NCI-H2029 (cell line): ENCODE results near the gene GATA3.

Experiments used
- DNase-seq: peaks from one replicate; lab custom pipeline; 2025; lab: John Stamatoyannopoulos, UW

The GATA3 gene

GRCh38 chr10:8037941-8038894 is 16.3 kb upstream of the GATA3 start:
- DNase-seq = no peak

DNA sequence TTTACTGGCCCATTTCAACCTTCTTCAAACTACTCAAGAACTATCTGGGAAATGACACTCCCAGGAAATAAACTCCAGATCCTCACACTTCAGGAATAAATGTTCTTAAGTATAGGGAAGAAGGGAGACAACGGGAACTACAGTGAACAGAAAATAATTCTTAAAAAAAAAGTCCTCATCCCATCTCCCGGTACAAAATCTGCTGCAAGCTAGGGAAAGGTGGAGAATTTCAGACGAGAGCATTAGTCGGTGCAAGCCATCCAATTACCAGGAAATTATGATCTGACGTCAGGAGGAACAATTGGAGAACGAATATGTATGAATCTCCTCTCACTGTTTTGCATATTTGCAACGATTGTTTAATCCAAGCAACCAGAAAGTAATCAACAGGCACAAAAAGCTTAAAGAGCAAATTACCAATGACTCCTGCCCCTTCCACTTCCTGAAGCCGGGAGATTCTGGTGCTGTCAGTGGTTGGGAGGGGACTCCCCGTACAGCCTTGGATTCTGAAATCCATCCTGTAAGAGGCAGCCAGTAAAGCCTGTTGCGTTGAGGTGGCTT is 15.1 kb upstream of the GATA3 start:
- no peak for DNase-seq

DNA sequence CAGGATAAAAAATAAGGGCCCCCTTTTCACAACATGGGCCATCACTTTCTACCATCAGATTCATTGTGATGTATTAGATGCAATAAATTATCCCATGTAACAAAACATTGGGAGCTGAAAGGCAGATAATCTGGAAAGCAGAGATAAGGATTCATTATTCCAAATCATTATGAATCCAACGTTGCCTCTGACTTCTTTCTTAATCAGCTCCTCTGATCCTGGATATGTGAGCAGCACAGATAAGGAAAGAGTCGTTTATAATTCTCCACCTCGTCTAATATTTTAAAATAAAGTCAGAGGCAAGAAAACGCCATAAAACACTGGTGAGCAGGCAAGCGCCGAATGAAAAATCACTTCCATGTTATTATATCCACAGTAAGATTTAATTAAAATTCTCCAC is 13.8 kb upstream of the GATA3 start:
- no peak for DNase-seq

DNA sequence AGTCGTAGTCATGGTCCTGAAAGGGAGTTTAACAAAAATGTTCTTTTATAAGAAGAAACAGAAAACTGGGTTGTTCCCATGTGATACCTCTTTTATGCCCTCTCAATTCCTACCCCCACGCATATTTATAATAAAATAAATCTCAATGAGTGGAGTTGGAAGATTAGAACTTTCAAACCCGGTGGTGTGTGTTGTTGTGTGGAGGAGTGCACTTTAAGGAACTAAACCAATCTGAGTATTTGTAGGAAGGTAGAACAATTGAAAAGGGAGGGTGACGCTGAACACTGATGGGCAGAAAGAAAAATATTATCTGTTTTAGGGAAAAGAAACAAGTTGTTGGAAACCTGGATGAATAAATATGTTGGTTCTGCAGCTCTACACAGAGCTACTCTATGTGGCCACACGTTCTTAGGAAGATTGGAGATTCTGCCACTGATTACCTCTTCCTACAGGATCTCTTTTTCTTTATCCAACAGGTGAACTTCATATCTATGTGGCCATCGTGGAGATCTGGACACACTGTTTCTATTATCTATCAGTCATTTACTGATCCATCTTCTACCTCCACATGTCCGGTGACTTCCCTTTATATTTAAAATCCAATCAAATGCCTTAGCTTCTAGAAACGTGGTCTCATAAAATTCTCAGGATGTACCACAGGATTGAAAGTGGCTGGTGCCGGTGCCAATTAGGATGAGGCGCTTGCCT is 13.1 kb upstream of the GATA3 start:
- DNase-seq = no peak

DNA sequence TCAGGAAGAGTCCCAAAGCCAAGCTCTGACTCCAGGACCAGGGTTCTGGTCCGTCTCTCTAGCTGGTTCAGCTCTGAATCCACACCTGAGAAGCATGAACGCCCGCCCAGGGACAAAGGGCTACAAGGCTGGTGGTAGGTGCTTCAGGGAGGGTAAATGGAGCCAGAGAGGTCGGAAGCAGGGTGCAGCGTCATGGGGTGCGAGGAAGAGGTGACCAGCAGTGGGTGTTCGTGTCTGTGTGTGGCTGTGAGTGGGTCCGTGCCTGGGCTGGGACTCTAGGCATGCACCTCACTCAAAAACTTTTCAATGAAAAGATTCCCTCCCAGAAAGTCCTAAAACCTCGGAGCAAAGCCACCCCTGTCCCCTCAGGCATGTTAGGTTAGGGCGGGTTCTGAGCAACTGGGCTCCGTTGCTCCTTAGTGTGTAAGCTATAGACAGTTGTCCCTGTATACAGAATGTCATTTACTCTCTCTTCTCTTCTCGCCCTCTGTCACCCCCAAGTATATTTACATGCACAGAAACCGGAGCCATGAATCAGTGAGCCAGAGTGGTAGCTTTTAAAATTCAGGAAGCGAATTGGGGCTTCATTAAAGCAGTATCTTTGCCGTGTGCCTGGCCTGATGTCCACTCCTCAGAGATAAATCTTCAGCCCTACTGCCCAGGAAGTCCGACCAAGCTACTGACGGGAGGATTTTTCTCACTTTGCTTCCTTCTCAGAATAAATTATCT is 12.3 kb upstream of the GATA3 start:
- DNase-seq = no peak

GRCh38 chr10:8042721-8043568 is 11.5 kb upstream of the GATA3 start:
- no peak for DNase-seq

GRCh38 chr10:8043569-8044306 is 10.8 kb upstream of the GATA3 start:
- no peak for DNase-seq

DNA sequence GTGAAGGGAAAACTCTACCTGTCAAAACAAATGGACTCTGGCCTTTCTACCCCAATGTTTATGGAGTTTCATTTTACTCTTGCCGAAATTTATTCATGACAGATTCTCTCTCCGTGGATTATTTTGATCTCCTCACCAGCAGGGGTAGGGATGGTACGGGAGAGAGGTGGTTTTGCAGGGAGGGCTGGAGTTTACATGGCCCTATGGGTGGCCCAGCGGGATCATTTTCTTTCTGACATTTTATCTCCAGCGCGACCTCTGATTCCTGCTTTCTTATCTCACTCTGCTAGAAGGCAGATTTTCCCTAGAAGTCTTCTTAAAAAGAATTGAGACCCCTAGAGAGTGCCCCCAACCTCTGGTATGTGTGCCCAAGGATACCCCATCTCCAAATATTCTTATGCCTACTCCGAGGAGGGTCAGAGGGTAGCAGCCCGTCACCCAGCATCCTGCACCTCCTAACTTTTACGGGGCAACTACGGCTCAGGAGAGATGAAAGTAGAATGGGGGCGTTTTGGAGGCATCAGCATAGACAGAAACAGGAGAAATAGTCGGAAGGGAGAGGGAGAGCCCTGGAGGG is 10.1 kb upstream of the GATA3 start:
- DNase-seq = no peak

DNA sequence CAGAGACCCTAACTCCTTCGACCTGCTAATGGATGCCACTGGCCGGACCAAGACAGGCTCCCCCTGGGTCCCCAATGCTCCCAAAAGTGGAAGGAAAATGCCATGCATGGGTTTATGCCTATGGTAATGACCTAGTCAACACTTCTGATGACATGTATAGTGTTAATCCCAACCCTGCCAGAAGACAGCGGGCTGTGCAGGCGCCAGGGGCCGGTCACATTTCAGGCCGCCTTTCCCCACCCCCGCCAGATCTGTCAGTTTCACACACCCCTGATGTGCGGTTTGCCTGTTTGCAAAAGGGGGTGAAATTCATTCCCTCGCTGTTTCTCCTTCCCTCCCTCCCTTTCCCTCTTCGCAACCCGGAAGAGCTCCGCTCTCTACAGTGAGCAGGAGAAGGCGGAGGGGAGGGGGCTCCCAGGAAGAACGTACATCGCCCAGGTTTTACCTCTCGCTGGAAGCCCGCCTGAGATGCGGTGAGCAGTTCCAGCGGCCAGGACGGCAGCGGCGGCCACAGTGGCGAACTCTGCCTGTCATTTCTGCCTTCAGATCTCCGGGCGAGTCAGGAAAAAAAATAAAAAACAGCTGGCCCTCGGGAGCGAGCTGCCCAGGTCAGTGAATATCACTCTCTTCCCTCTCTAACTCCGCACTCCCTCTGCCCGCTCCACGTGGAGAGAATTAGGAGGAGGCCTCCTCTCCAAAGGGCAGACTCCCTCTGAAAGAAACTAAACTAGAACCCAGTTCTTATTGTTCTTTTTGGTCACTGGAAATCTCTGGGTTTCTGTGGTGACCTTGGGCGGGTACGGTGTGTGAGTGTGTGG is 9.4 kb upstream of the GATA3 start:
- no peak for DNase-seq

DNA sequence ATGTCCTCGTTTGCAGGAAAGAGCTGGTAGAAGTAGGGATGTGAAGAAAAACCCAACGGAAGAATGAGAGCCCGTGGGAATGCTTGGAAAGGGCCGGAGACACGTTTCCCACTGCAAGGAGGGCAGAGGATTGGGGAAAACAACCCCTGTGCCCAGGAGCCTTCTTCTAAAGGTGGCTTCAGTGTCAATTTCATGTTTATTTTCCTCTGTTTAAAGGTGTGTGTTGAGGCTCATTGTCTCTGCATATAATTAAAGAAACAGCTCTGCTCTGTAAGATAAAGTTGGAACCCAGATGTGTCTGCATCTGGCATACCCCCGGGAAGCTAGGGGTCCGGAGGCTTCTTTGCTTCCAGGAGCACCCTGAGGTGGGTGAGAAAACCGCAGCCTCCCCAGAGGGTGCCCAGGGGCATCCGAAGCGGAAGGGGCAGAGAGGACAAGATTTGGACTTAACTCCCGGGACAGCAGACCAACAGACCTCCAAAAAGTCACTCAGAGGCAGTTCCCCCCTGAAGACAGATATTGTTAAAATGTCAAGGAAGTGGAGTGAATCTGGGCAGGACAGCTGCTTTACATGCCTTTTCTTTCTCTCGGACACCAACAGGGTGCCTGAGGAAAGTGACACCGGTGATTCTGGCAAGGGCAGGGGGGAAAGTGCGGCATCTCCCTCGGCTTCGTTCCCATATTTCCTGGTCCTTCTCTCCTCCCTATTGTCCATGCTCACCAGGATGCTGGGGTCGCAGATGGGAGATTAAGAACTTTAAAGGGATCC is 8.6 kb upstream of the GATA3 start:
- DNase-seq = no peak

- no peak for DNase-seq
These were observed 6.8 kb upstream of the GATA3 start for GRCh38 chr10:8047452-8048280.

GRCh38 chr10:8048281-8049008 is 6.0 kb upstream of the GATA3 start:
- DNase-seq = no peak

- no peak for DNase-seq
These were observed 5.2 kb upstream of the GATA3 start for GRCh38 chr10:8049045-8049864.

GRCh38 chr10:8049865-8050555 is 4.5 kb upstream of the GATA3 start:
- no peak for DNase-seq

DNA sequence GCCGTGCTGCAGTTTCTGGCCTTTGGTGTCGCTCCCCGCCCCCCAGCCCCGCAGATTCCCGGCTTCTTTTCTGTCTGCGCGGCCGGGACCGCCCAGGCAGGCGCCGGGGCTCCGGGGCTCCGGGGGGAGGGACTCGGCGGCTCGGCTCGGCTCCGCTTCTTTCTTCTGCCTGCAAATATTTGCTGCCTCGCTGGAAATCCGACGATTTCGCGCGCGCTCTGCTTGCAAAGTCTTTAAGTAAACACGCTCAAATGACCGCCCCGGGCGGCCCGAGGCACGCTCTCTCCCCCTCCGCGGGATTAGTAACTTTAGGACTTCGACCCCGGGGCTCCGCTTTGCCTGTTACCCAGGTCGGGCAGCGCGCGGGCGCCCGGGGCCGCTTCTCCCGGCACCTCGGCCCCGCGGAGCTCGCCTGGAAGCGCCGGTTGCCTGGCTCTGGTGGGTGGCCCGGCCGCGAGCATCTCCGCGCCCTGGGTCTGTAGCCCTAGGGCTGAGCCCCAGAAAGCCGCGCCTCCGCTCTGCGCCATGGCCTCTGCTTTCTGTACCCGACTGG is 3.9 kb upstream of the GATA3 start:
- DNase-seq = no peak
